ENCODE results near the gene SLC35G3. TPM values are rescaled to one million over a fixed set of nuclear protein-coding genes. Genes with fewer than 3 reads are reported as not detected.

SLC35G3 gene
- total and polyA plus RNA-seq, 2 of the 4 experiments (the other 2 are of a cell fraction), result not detected

GRCh38 chr17:35167666-35168065 lies 26.5 kb downstream of the SLC35G3 start:
- intact Hi-C loops (cut with micrococcal nuclease), result no loop called here
- Histone ChIP-seq H3K4ac (ENCODE audit: low read depth, low read length) (no peak overlapping the region), H3K9ac (ENCODE audit: low read depth, low read length) (no peak overlapping the region), H2AFZ (replicated peaks; ENCODE audit: low read length, poor library complexity) (no peak overlapping the region), H2BK5ac (ENCODE audit: low read depth, low read length, poor library complexity, severe bottlenecking) (no peak overlapping the region), H3K27me3 (ENCODE audit: control insufficient read depth, insufficient read depth, low read length) (peaks cover 8% of the 10 kb centered on the region), H3K9me1 (ENCODE audit: insufficient read depth, low read length) (0 out of 2 replicates have a peak, but pooled peaks cover 5% of the 10 kb centered on the region), H4K5ac (ENCODE audit: low read depth, low read length) (no peak overlapping the region), H3K36me3 (ENCODE audit: control insufficient read depth, insufficient read depth, low read length) (no peaks in the 10 kb centered on the region), H3K23ac (ENCODE audit: low read depth, low read length) (no peak overlapping the region), H3K9me3 (ENCODE audit: control insufficient read depth, insufficient read depth, low read length) (no peaks in the 10 kb centered on the region), H3K4me3 (ENCODE audit: insufficient read depth, low read depth, low read length) (no peak overlapping the region), H2AK5ac (ENCODE audit: low read depth, low read length) (no peak overlapping the region), H4K20me1 (ENCODE audit: insufficient read depth, low read length) (no peaks in the 10 kb centered on the region), H3K18ac (ENCODE audit: low read depth, low read length) (no peak overlapping the region), H3K79me1 (ENCODE audit: low read depth in 1 of 2, low read length in 2 of 2) (no peaks in the 10 kb centered on the region), H3K4me1 (ENCODE audit: control insufficient read depth, insufficient read depth, low read length) (peaks cover 4% of the 10 kb centered on the region; the same call in 1 of the 2 replicates), H2BK120ac (ENCODE audit: low read depth, low read length) (no peak overlapping the region), H2BK20ac (ENCODE audit: low read depth, low read length) (no peak overlapping the region), H3K56ac (ENCODE audit: extremely low read depth, insufficient read depth, low read length) (no peak overlapping the region), H4K8ac (ENCODE audit: low read depth in 2 of 2, low read length in 2 of 2) (no peak overlapping the region), H3K4me2 (ENCODE audit: low read depth, low read length) (no peak overlapping the region), H2AK9ac (replicated peaks; ENCODE audit: low read depth, low read length, poor library complexity) (no peak overlapping the region), H4K91ac (ENCODE audit: insufficient read depth, low read depth, low read length) (no peak overlapping the region), H3K27ac (ENCODE audit: insufficient read depth, low read length) (no peak overlapping the region), H3K14ac (replicated peaks; ENCODE audit: low read depth, low read length) (no peak overlapping the region), H2BK15ac (ENCODE audit: low read depth, low read length) (no peak overlapping the region)
- BruUV-seq (replicated peaks), result no TSS peak
- TF ChIP-seq RCOR1 (IDR thresholded peaks at IDR 0.05; ENCODE audit: insufficient replicate concordance, low read length) (no peak), RAD21 (IDR thresholded peaks at IDR 0.05; ENCODE audit: low read length) (no peak), SMC3 (IDR thresholded peaks at IDR 0.05; ENCODE audit: low read depth, low read length) (no peak), NFE2L2 (IDR thresholded peaks at IDR 0.05; ENCODE audit: low read depth, low read length) (no peak), CEBPB (IDR thresholded peaks at IDR 0.05; ENCODE audit: low read depth, low read length) (peak; percentile 21; the same call in 1 of the 2 replicates), MAZ (IDR thresholded peaks at IDR 0.05; ENCODE audit: borderline replicate concordance, low read depth, low read length) (no peak), MAFK (IDR thresholded peaks at IDR 0.05; ENCODE audit: low read depth, low read length) (no peak), USF2 (IDR thresholded peaks at IDR 0.05; ENCODE audit: low read depth, low read length) (no peak)
- ChIA-PET POLR2A (ENCODE audit: unreplicated experiment) (no interaction called here), CTCF (interaction anchor here (1.0 kb wide), 1 partner anchor 372 kb away, joined by 3 read pairs; no protein-coding TSS in a partner anchor)
- dilution Hi-C loops (cut with HindIII; ENCODE audit: low sequenced_read_pairs, unreplicated experiment), result no loop called here
- WGBS, 2 experiments (ENCODE audit: extremely low coverage in 2 of 2, insufficient read length in 1 of 2), result 80% methylated on average over 1 of the region's 1 CpG; no CpG with 5 or more reads in 1 of the 2 experiments
- DNase-seq (peak; percentile 62), ATAC-seq (ENCODE audit: low read depth) (peak; percentile 60)
- in situ Hi-C loops (cut with MboI; ENCODE audit: low sequenced_read_pairs), result loop anchor here (5.0 kb wide), 1 partner anchor 370 kb away; the partner anchor contains the start of gene SLFN12L
